DLD1 (cell line): ENCODE measurements around the gene EFNA3.

Experiments
- in situ Hi-C: cut with HindIII; loops from 2 replicates; pipeline ENCODE4 v1.10.0; 2017; ENCODE audit warnings: low sequenced_read_pairs

Gene EFNA3

DNA sequence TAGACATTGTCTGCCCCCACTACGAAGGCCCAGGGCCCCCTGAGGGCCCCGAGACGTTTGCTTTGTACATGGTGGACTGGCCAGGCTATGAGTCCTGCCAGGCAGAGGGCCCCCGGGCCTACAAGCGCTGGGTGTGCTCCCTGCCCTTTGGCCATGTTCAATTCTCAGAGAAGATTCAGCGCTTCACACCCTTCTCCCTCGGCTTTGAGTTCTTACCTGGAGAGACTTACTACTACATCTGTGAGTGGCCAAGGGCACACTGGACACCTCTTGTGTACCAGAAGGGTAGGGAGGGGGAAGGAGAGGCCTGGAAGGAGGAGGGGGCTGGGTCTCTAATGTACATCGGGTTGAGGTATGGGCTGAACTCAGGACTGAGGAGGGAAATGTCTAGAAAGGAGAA lies 11.9 kb upstream of the EFNA3 start:
- in situ Hi-C loops: no loop called here

DNA sequence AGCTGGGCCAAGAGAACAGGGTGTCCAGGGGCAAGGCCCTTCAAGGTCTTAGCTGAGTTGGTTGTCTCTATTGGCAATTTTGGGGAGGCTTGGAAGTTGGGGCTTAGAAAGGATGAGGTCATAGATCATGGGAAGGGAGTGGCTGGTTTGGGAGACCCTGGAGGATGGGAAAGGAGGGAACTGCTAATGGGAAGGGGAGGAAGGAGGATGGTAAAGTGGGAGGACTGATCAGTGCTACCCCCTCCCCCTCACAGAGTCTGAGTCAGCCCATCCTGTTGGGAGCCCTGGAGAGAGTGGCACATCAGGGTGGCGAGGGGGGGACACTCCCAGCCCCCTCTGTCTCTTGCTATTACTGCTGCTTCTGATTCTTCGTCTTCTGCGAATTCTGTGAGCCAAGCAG lies 10.0 kb upstream of the EFNA3 start:
- in situ Hi-C loops: no loop called here

DNA sequence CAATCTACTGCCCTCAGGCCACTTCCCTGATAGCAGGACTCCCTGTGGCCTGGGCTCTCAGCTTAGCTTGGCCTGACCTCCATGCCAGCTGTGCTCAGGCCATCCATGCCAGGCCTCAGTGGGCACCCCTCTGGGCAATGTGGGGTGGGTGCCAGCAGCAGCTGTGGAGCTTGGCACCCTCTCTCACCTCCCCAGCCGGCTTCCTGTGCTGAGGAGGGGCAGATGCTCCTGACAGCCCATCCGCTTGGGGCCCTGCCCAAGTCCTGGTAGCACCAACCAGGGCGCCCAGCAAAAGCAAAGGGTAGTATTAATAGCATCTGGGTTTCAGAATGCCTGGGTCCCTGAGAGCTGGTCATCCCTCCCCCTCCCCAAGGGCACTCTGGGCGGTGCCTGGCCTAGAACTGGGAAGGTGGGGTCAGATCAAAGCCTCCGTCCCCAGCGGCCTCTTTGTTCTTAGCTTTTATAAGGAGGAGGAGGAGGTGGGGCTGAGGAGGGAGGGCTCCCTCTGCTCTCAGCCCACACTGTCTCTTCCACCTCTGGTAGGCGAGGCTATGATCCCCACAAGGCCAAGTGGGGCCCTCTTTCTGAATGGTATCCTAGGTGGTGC lies 9.0 kb upstream of the EFNA3 start:
- in situ Hi-C loops: no loop called here

DNA sequence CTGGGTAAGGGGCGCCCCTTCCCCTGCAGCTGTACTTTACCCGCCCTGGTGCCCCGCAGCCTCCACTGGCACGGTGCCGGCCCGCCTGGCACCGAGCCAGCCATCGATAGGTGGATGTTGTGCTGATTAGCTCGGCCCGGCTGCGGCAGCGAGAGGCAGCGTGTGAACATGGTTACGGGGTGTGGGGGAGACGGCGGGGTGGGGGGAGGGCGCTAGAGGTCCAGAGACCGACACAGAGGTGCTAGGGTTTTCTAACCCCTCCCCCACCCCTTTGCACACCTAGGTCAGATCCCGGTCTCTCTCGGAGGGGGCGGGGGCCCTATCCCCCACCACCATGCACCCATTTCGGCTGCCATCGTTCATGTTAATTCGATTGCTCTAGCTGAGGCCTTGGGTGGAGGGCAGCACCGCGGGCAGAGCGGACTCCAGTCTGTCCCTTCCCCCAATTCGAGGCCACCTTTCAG lies 8.4 kb upstream of the EFNA3 start:
- in situ Hi-C loops: no loop called here

DNA sequence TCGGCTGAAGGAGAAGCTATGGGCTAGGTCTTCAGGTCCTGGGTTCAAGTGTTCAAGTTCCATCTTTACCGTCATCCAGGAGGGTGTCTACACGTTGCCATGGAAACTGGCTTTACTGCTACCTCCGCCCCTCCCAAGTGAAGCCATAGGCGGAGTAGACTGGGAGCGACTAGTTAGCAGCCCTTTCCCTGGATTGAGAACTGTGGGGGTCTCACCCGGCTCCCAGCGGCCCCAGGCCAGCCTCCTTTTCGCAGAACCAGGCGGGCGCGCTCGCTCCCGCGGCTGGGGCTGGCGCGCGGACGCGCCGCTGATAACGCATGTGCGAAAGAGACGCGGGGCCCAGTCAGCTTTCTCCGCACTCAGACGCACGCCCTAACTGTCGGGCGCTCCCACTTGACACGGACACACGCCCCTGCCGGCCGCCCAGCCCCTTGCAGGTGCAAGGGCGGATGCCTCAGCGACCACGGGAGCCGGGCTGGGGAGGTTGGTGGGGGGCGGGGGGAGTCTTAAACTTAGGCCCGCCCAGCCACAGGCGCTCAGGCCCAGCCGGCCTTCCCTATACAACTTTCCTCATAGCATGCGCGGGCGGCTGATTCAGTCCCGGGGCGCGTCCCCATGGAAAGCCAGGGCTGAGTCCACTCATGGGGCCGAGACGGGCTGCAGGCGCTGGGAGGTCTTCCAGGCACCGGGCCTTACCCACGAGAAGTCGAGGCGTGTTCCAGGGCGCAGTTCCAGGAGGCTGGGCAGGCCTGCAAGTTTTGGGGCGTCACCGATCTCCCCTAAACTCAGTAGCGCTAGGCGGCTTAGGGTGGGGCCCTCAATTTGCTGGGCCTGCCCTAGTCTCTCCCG lies 7.7 kb upstream of the EFNA3 start:
- in situ Hi-C loops: no loop called here

DNA sequence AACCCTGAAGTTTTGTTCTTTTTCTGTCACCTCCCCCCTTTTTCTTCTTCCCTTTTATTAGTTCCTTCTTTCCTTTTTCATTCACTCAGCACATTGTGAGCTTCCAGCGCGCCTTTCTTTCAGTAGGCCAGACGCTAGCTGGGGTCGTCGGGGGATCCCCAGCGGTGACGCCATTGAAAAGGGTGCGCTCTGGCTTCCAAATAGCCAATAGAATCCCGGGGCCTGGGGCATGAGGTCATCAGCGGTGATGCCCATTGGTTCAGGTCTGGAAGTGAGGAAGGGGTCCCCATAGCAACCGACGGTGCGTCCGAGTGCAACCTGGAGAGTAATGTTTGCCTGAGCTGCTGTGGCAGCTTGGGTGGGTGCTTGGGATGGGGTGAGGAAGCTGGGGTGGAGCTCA lies 6.9 kb upstream of the EFNA3 start:
- in situ Hi-C loops: no loop called here

DNA sequence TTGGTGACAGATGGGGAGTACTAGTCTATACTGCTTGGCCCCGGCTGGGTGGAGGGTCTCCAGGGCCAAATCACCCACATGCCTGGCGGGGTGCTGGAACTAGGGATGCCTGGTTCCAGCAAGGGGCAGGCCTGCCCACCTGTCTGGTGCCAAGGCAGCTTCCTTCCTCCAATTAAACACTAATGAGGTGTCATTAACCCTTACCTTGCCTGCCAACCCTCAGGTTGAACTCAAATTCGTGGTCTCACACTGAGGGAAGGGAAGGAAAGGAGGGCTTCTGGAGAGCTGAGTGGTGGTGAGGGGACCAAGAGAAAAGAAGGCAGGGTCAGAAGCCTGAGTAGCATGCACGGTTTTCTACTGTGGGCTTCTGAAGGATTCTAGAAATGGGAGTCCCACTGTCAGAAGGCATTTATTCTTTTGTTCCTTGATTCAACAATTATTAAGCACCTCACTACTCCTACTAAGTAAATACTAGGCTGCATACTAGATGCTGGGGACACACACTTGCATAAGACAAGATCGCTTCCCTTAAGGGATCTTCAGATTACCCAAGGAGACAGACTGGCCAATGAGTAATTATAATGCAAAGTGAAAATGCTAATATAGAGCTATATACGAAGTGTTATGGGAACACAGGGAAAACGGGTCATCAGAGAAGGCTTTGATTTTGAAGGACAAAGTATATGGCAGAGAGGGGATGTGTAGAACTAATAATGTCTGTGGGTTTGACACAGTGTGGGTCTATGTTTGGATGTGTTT lies 5.9 kb upstream of the EFNA3 start:
- in situ Hi-C loops: no loop called here

DNA sequence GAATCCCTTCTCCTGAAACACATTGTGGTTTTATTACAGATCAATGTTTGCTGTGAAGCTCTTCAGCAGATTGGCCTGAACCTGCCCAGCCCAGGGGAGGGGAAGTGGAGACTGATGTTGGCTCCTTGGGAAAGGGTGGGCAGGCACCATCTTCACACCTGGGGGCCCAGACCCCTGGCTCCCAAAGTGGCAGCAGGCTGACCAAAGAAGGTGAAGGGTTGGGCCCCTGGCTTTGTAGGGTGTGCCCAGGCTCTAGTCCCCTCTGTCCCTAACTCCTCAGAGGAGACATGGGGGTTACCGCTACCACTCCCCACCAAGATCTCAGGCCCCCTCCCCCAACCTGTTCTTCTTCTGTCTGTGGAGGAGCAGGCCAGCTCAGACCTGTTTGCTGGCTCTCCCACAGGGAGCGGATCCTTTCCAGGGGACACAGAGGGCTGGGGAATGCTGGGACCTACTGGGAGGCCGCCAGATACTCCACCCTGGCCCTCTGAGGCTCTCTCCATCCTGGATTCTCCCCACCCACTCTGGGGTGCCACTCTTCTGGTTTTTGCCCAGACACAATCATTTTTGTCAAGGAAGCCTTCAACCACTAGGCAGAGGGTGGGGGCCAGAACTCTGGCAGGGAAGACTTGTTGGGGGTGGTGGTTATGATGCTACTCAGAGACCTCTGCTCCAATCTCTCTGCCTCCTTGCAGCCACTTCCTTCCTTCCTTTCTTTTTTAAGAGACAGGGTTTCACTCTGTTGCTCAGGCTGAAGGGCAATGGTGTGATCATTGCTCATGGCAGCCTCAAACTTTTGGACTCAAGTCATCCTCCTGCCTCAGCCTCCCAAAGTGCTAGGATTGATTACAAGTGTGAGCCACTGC lies 5.0 kb upstream of the EFNA3 start:
- in situ Hi-C loops: no loop called here

DNA sequence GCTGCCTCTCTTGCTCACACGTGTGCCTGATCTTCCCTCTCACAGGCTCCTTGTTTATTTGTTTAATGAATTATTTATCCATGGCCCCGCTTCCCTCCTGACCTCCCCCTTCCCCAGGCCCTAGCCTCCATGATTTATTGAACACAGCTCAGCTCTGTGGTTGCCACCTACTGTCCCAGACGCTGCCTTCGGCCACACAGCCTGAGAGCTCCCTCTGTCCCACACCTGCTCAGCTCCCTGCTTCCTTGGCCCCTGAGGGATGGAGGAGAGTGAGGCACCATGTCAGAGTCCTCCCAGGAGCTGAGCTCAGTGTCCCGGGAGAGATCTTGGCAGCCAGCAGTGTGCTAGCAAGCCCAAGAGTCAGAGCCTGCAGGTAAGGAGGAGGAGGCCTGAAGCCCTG lies 3.1 kb upstream of the EFNA3 start:
- in situ Hi-C loops: no loop called here

DNA sequence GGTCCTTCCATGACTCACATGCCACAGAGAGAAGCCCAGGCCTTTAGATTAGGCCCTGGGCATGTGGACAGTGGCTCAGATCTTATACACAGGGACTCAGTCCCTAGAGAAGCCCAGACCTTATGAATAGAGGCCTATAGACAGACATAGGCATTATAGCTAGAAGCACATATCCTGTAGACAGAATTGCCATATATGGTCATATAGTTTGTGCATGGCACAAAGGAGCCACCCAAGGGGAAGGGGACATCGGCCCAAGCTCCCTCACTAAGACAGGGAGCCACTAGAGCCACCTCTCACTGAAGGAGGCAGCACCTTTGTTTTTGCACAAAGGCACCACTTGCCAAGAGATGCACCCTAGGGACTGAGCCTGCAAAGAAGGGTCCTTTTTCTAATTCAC lies 2.3 kb upstream of the EFNA3 start:
- in situ Hi-C loops: no loop called here

DNA sequence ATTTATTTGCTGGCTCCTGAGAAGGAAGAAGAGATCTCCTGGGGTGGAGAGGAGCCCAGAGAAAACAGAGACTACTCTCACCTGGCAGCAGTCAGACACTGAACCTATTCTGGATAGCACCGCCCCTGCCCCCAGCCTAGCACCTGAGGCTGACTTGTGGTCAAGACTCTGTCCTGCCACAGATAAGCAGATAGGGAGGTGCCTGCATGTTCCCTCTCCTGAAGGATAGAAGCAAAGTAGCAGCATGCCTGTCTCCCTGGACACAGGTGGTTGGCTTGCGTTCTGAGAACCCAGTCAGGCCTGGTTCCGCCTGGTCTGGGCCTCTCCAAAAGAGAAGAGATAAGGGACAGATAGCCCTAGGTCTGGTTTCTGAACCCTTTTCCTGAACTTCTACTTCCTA lies 1.3 kb upstream of the EFNA3 start:
- in situ Hi-C loops: no loop called here

DNA sequence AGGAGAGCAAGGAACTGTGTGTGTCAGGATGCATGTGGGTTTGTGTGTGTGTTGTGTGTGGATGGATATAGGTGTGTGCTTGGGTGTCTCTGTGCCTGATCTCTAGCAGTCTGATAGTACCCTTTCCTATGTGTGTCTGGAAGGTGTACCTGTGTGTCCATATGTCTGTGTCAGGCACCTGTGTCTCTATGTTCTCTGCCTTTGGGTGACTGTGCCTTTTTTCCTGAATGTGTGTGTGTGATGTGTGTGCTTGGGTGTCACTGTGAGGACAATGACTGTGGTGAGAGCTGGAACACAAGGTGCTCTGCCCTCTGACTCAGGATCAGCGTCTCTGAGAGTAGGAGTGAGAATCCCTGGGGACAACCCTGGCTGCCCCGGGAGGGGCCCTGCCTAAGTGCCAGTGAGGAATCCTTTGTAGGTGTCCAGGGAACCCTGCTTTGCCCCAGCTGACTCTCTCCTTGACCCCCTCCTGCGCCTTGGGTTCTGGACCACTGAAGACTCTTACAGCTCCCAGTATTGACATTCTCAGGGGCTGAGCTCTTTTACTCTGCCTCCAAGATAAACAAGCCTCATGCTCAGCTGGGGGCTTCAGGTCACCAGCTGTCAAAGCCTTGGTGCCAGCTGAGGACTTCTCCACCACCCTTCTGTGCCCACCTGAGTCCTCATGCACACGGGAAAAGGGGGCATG lies 735 bp upstream of the EFNA3 start:
- in situ Hi-C loops: no loop called here

DNA sequence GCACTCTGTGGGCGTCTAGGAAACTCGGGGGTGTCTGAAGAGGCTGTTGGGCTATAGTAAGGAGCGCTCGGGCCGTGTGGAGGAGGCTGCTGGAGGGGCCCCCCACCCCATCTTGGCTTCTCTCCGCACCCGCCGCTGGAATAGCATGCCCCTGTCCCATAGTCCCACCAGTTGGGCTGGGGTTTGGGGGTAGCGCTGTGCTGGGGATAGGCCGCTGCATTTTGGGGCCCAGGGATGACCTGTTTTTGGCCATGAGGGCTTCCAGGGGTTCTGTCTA lies 511 bp downstream of the EFNA3 start:
- in situ Hi-C loops: no loop called here

DNA sequence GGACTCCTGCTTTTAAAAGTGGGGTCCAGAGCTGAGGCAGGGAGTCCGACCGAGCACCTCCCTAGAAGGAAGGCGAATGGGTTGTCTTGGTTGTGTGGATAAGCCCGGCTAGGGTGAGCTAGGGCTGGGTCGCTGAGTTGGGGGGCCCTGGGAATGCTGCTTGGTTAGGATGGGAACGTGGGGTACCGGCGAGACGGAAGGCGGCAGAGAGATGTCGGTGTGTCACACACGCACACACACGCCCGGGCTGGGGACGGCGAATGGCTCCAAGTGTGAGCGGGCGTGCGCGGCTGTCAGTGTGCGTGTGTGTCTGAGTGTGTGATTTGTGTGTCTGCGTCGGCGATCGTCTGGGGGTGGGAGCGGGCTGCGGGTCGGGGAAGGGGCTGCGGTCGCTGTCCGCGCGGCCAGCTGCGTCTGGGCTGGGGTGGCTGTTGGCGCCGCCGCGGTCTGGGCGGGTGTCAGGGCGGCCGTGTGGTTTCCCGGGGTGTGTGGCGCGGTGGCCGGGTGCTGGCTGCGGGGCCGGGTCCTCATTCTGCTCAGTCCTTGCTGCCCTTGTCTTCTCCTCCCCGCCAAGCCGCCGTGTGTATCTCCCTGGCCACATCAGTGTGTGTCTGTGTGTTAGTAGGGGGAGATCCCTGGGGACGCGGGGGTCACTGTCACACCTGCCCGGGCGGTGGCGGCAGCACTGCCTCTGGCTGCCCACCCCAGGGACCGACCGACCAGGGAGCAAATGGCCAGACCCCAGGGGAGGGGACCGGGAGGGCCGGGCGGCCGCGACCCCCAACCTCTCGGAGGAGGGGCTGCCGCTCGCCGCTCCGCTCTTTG lies 1.1 kb downstream of the EFNA3 start:
- in situ Hi-C loops: no loop called here

DNA sequence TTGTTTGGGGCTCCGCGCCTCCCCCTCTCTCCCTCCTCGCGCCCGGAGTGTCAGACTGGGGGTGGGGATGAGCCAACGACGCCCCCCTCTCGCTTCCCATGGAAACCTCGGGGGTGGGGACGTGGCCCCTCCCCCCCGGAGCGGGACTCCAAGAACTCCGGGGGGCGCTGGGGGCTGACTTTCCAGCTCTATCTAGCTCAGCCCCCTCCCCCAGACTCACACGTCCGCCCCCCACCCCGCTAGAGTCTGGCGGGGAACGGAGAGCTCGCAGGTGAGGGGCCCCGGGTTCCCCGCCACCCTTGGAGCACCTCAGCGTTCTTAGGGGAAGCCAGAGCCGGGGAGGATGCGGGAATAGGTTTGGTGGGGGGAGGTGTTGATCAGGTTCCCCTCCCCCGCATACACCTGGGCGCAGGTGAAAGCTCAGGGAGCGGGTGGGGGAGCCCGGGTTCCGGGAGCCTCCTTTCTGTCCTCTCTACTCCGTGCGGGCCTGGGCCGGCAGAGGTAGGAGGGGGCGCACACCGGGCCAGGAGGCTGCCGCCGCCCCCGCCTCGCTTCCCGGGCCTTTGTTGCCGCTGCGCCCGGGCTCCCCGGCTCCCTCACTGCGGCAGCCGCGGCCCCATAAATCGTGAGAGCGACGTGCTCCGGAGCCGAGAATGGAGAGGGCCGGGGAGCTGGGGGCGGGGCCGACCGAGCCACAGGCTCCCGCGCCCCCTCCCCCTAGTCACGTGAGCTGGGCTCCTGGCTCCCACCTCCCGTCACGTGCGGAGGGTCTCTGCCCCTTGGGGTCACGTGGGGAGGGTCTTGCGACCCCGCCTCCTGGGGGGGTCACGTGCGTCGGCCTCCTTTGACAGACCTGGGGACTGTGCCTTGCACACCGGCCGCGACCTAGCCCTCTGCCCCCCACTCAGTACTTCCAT lies 1.9 kb downstream of the EFNA3 start:
- in situ Hi-C loops: no loop called here

DNA sequence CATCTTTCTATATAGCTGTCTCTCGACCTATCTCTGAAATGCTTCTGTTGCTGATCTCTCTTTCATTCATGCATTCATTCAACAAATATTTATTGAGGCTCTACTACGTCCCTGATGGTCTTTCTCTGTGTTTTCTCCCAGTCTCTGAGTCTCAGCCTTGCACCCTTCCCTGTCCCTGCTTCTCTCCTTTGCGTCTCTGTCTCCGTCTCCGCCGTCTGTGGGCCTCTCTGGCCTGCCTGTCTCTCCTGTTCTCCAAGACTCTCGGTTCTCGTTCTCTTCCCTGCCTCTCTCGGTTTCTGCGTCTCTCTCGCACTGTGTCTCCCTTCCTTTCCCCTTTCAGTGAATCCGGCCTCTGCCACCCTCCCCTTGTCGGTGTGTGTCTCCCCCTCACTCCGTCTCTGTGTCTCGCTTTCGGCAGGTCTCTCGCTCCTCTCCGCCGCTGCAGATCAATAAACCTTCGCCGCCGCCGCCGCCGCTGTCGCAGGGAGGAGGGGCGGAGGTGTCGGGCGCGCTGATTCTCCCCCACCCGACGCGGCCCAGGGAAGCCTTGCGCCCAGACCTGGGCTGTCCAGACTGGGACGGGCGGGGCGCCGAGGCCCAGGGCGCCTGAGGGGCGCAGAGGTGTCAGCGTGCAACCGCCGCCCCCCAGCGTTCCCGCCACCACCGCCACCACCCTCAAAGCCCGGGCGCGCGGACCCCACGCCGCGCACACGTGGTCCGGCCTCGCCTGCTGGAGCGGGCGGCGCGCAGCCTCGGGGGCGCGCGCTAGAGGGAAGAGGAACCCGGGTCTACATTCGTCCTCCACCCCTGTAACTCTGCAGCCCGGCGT lies 3.0 kb downstream of the EFNA3 start:
- in situ Hi-C loops: no loop called here

DNA sequence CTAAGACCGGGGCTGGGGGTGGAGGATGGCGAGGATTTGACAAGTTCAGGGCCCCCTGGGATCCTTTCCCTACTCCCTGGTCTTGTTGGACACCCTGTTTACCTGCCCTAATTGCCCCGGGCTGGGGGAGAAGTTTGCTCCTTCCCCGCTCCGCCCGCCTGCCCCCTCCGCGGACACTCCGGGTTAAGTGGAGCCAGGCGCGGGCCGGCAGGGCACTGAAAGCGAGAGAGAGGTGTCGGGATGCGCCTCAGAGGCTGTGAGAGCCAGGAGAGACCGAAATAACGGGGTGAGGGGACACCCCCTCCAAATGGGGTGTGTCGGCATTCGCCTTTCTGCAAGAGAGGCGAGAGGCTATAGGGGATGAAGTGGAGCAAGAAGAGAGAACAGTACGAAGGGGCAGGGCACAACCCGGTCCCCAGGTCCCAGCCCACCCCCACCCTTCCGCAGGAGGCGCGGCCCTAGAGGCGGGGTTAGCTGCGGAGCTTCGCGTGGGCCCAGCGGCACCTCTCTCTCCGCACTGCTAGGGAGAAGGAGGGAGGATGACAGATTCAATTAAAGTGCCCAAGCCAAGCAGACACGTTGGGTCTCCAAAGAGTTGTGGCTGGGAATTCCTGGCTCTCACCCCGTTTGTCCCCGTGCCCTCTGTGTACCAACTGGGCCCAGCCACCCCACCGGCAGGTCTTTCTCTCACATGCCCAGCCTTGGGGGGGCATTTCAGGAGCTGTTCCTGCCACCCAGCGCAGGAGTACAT lies 3.8 kb downstream of the EFNA3 start:
- in situ Hi-C loops: no loop called here
